K562 (cell line): Measurements from ENCODE around the gene PXK. TPM values are rescaled to one million over a fixed set of nuclear protein-coding genes. Genes with fewer than 3 reads are reported as not detected.
A peak's percentile ranks its signal among the peaks of the same experiment; 100 is the strongest.

ENCODE experiments used
- ATAC-seq: fragments of 200-7000 bp; cut with Tn5 transposase; 3 replicates; pipeline ENCODE4 v1.9.1; 2020; ENCODE audit warnings: moderate library complexity
- BruUV-seq: library from RNA; stranded (reverse); fragments of 400-500 nt; replicated peaks from 2 replicates; lab custom pipeline; 2021; lab: Mats Ljungman, UMichigan
- CTCF ChIA-PET: fragments of 300-600 bp; formaldehyde crosslinking; extraction: SDS; loops from one replicate; lab custom pipeline; 2021; ENCODE audit warnings: low intra/inter-chr PET ratio; lab: Yijun Ruan, JAX
- POLR2A ChIA-PET: fragments of 300-600, 350-650 bp; sonication (Branson Sonifier 250); formaldehyde crosslinking; extraction: SDS; loops from one replicate; lab custom pipeline; 2021; ENCODE audit warnings: antibody characterized with exemption, inconsistent platforms; lab: Yijun Ruan, JAX
- DNase-seq, 4 experiments: peaks; one replicate each; pipeline versions ENCODE4 v3.0.0 to v3.0.0-alpha.2; 2011 to 2018; ENCODE audit warnings: low spot score in 3 of 4, mixed read lengths in 3 of 4; ENCODE audit errors: extremely low read depth in 1 of 4
- FAIRE-seq: peaks from 2 replicates; lab custom pipeline; 2011; peaks lifted over from hg19 to GRCh38; lab: Jason Lieb, UNC
- H2AFZ ChIP-seq: 2 replicates; pipeline ENCODE4 v1.6.0; 2011; ENCODE audit warnings: low read depth, low read length, control low read depth, inconsistent platforms
- H3K27ac ChIP-seq: fragments of 200-600 bp; 3 replicates; pipeline ENCODE4 v1.8.0; 2011; ENCODE audit warnings: low read depth, mild to moderate bottlenecking, control low read depth, inconsistent platforms, low read length, moderate library complexity, mixed read lengths; ENCODE audit errors: extremely low read depth
- H3K27me3 ChIP-seq, 2 experiments: fragments of 300-600 bp in 1 of 2; 2 replicates in 1 of 2; 3 replicates in 1 of 2; pipeline versions ENCODE4 v1.6.0 to v1.8.0; 2011; ENCODE audit warnings: inconsistent platforms in 2 of 2, low read length in 2 of 2, mild to moderate bottlenecking in 1 of 2, mixed read lengths in 1 of 2, moderate library complexity in 1 of 2; ENCODE audit not compliant: control insufficient read depth in 2 of 2, insufficient read depth in 2 of 2
- H3K36me3 ChIP-seq: fragments of 300-600 bp; 3 replicates; pipeline ENCODE4 v1.8.0; 2011; ENCODE audit warnings: mild to moderate bottlenecking, low read length, inconsistent platforms; ENCODE audit not compliant: control insufficient read depth, insufficient read depth
- H3K4me1 ChIP-seq, 2 experiments: fragments of 200-600 bp in 1 of 2; replicated peaks in 1 of 2; 2 replicates in 1 of 2; 3 replicates in 1 of 2; pipeline versions ENCODE4 v1.5.1 to v1.8.0; 2011; ENCODE audit warnings: inconsistent platforms in 2 of 2, low read length in 2 of 2, mild to moderate bottlenecking in 1 of 2, mixed read lengths in 1 of 2, moderate library complexity in 1 of 2; ENCODE audit not compliant: control insufficient read depth in 2 of 2, insufficient read depth in 2 of 2
- H3K4me2 ChIP-seq: 2 replicates; pipeline ENCODE4 v1.6.1; 2011; ENCODE audit warnings: low read length, control low read depth, inconsistent platforms, mixed read lengths; ENCODE audit not compliant: insufficient read depth
- H3K4me3 ChIP-seq: fragments of 200-600 bp; sonication (generic), shearing (Covaris generic); 2 replicates; pipeline ENCODE4 v1.5.1; 2016; ENCODE audit warnings: control low read depth, inconsistent platforms
- H3K79me2 ChIP-seq: fragments of 200-600 bp; 3 replicates; pipeline ENCODE4 v1.8.0; 2011; ENCODE audit warnings: low read length, inconsistent platforms; ENCODE audit not compliant: control insufficient read depth, insufficient read depth
- H3K9ac ChIP-seq, 2 experiments: 2 replicates each; pipeline versions ENCODE4 v1.6.0 to v1.6.1; 2011; ENCODE audit warnings: low read depth in 2 of 2, low read length in 2 of 2, control low read depth in 1 of 2, inconsistent platforms in 1 of 2, mild to moderate bottlenecking in 1 of 2, mixed read lengths in 1 of 2; ENCODE audit not compliant: insufficient read depth in 1 of 2
- H3K9me1 ChIP-seq: one replicate; pipeline ENCODE4 v1.6.0; 2011; ENCODE audit warnings: inconsistent platforms, mild to moderate bottlenecking, low read length, moderate library complexity; ENCODE audit not compliant: control insufficient read depth, insufficient read depth
- H3K9me3 ChIP-seq: replicated peaks from 2 replicates; pipeline ENCODE4 v1.5.1; 2011; ENCODE audit warnings: low read depth, low read length, inconsistent platforms; ENCODE audit not compliant: control insufficient read depth, insufficient read depth
- H4K20me1 ChIP-seq: replicated peaks from 2 replicates; pipeline ENCODE4 v1.6.1; 2011; ENCODE audit warnings: low read length, inconsistent platforms, mixed read lengths; ENCODE audit not compliant: control insufficient read depth, insufficient read depth
- BDP1 ChIP-seq: IDR thresholded peaks from 3 replicates; pipeline ENCODE4 v1.6.1; 2011; ENCODE audit not compliant: insufficient read length, insufficient read depth
- ETV1 ChIP-seq: fragments of 450-650 bp; conservative IDR thresholded peaks from 2 replicates; pipeline ENCODE4 v1.6.1; 2016; ENCODE audit warnings: missing genetic modification characterization, control low read depth, low read depth, missing compliant biosample characterization
- GABPA ChIP-seq: fragments of 200-800 bp; sonication (Bioruptor generic); conservative IDR thresholded peaks from 2 replicates; pipeline ENCODE4 v1.6.1; 2016; ENCODE audit warnings: low read depth, missing genetic modification characterization, missing compliant biosample characterization
- HDAC3 ChIP-seq: fragments of 450-650 bp; IDR thresholded peaks from 2 replicates; pipeline ENCODE4 v1.6.1; 2018; ENCODE audit warnings: borderline replicate concordance, mild to moderate bottlenecking, moderate library complexity; ENCODE audit not compliant: partially characterized antibody
- HNRNPK ChIP-seq: fragments of 200-400 bp; formaldehyde crosslinking; IDR thresholded peaks from one replicate; pipeline ENCODE4 v1.6.1; 2018; ENCODE audit warnings: mild to moderate bottlenecking, low read depth, low read length; ENCODE audit not compliant: poor library complexity, severe bottlenecking
- SMAD3 ChIP-seq: fragments of 450-650 bp; formaldehyde crosslinking; conservative IDR thresholded peaks from 2 replicates; pipeline ENCODE4 v1.4.0; 2020; ENCODE audit warnings: mild to moderate bottlenecking
- TCF3 ChIP-seq: sonication (generic); formaldehyde crosslinking; IDR thresholded peaks from 2 replicates; pipeline ENCODE4 v1.4.0; 2020; ENCODE audit warnings: mild to moderate bottlenecking, missing genetic modification reagents
- ZNF347 ChIP-seq: fragments of 450-650 bp; formaldehyde crosslinking; IDR thresholded peaks from 2 replicates; pipeline ENCODE4 v1.4.0; 2020; ENCODE audit warnings: low read depth, mild to moderate bottlenecking, moderate library complexity
- ZNF507 ChIP-seq: conservative IDR thresholded peaks from 2 replicates; pipeline ENCODE4 v1.6.1; 2017; ENCODE audit warnings: missing genetic modification characterization, missing compliant biosample characterization
- ZSCAN29 ChIP-seq: fragments of 450-650 bp; IDR thresholded peaks from 2 replicates; pipeline ENCODE4 v1.6.1; 2017
- WGBS: fragments of 100-300 bp; shearing (Covaris generic); methylation state at CpG from one replicate; pipeline ENCODE4 v1.1.6; 2016; ENCODE audit warnings: low coverage, mixed read lengths; ENCODE audit not compliant: insufficient coverage; ENCODE audit errors: missing lambda C conversion rate; 5-methylcytosine and 5-hydroxymethylcytosine counted together
- in situ Hi-C: fragments of 300-500 bp; cut with MboI; formaldehyde crosslinking; loops from 4 replicates; pipeline ENCODE4 v1.15.0; 2018; ENCODE audit warnings: inconsistent platforms, mixed read lengths
- intact Hi-C: fragments of 100-400 bp; cut with micrococcal nuclease; formaldehyde crosslinking; loops from 2 replicates; pipeline ENCODE4 v1.14.2; 2022
- polyA plus RNA-seq, 8 experiments: library from polyadenylated mRNA; depleted of rRNA in 4 of 8; stranded (reverse) in 5 of 8; unstranded in 3 of 8; fragments of >200 nt; fragmentation: Nextera tagmentation in 2 of 8; fragmentation: Illumina TruSeq in 1 of 8; extraction: Ambion mirVana in 2 of 8; extraction: Trizol in 1 of 8; gene quantifications; 2 replicates each; pipeline versions ENCODE4 v1.2.1 to v1.2.3, GENCODE V29; 2011 to 2014; ENCODE audit warnings: inconsistent platforms in 1 of 8, missing spikeins in 1 of 8
- total RNA-seq, 7 experiments: library from RNA; depleted of rRNA in 6 of 7; stranded (reverse); fragments of >200 nt in 6 of 7; fragmentation: Illumina TruSeq in 2 of 7; extraction: Trizol in 2 of 7; gene quantifications; 2 replicates each; pipeline versions ENCODE4 v1.2.1 to v1.2.3, GENCODE V29; 2011 to 2021; ENCODE audit warnings: low replicate concordance in 1 of 7
- TF ChIP-seq, protein P1 (sequence below): sonication (generic); formaldehyde crosslinking; IDR thresholded peaks from 2 replicates; pipeline ENCODE4 v1.8.0; 2022; ENCODE audit warnings: mild to moderate bottlenecking, missing genetic modification reagents
- TF ChIP-seq, protein P2 (sequence below): fragments of 450-650 bp; IDR thresholded peaks from 2 replicates; pipeline ENCODE4 v1.6.1; 2016; ENCODE audit warnings: mild to moderate bottlenecking

PXK gene
- total and polyA plus RNA-seq, 9 of the 15 experiments (the other 6 are each of a cell fraction or from before 2014, with no cell fraction given) = 3.3 to 19.9 (median 11.3) TPM

DNA sequence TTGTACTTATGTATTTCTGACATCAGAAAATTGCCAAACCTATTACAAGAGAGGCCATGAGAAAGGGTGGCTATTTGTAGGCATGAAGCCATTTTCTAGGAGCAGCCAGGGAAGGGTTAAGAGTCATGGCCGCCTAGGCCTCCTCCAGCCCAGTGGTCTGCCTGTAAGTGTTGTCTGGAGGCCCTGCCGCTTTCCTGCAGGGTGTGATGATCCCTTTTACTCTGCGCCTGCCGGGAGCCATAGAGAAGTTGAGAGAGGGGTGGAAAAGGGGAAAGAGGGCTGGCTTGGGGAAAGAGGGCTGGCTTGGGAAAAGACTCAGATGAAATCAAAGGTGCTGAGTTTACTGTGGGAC lies 130.1 kb downstream of the PXK start:
- no peak overlapping the region for H2AFZ ChIP-seq
- in situ Hi-C loops = no loop called here
- TF ChIP-seq HDAC3 (no peak), ZSCAN29 (no peak)

DNA sequence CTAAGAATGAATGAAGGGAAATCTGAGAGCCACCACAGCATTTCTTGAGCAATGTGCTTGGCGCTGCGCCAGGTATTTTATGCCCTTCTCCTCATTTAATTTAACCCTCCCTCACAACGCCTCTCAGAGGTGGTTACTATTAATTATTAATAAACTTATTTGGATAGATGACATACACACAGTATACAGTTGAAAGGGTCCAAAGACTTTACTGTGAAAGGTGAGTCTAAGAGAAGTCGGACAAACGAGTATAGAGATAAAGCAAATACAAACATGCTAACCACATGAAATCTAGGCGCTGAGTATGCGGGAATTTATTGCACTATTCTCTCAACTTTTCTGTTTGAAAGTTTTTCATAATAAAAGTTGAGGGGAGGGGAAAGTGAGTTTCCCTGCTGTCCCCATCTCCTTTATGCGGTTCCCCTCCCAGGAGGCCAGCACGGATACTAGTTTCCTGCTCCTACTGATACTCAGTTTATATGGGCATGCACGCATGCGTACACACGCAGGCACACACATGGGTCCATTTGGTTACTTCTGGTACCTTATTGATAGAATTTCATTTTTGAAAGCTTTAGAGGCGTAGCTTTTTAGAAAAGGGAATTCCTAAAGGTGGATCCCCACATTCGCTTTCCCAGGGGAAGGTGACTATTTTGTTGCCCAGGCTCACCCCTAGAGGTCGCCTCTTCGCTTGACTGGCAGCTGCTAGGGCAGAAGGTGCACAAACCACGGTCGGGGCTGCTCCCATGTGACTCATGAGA lies 130.7 kb downstream of the PXK start:
- peak overlapping the region; percentile 75 for H2AFZ ChIP-seq
- H3K4me1 ChIP-seq = peaks cover 0 to 2% of the 10 kb centered on the region in 2 experiments; a peak in 1 of 5 replicates
- no TSS peak for BruUV-seq
- H3K27ac ChIP-seq = no peak overlapping the region
- in situ Hi-C loops (no loop called here), intact Hi-C loops (loop anchor here (1.0 kb wide), 1 partner anchor 69 kb away; no protein-coding TSS in a partner anchor)
- H3K27me3 ChIP-seq = 0 out of 5 replicates have a peak, but pooled peaks cover 0 to 2% of the 10 kb centered on the region in 2 experiments
- H3K36me3 ChIP-seq = no peaks in the 10 kb centered on the region
- H3K4me2 ChIP-seq = peak overlapping the region; percentile 34; the same call in 1 of the 2 replicates
- H3K9me1 ChIP-seq = no peaks in the 10 kb centered on the region
- H3K9me3 ChIP-seq = no peaks in the 10 kb centered on the region
- no peak overlapping the region for H3K9ac ChIP-seq
- DNase-seq (peak; percentile 67 to 75 (median 70)), ATAC-seq (peak; percentile 96), FAIRE-seq (peak; percentile 86)
- no peak overlapping the region for H3K4me3 ChIP-seq
- ChIA-PET CTCF (interaction anchor here (1.4 kb wide), 1 partner anchor 69 kb away, joined by 7 read pairs; no protein-coding TSS in a partner anchor), POLR2A (no interaction called here)
- WGBS = 17% methylated on average over 14 of the region's 18 CpGs
- H4K20me1 ChIP-seq = no peaks in the 10 kb centered on the region
- no peaks in the 10 kb centered on the region for H3K79me2 ChIP-seq
- TF ChIP-seq ZNF347 (CRISPR knock-in tag) (no peak), ETV1 (0 out of 2 replicates have a peak, but pooled peaks have one; percentile 6), ZNF507 (tag) (no peak), GABPA (no peak), BDP1 (no peak), TCF3 (CRISPR knock-in tag) (no peak), SMAD3 (CRISPR knock-in tag) (no peak), HNRNPK (no peak)
- TF ChIP-seq, protein P1, sequence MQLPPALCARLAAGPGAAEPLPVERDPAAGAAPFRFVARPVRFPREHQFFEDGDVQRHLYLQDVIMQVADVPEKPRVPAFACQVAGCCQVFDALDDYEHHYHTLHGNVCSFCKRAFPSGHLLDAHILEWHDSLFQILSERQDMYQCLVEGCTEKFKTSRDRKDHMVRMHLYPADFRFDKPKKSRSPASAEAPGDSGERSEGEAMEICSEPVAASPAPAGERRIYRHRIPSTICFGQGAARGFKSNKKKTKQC (CRISPR knock-in tag) = no peak
- TF ChIP-seq, protein P2, sequence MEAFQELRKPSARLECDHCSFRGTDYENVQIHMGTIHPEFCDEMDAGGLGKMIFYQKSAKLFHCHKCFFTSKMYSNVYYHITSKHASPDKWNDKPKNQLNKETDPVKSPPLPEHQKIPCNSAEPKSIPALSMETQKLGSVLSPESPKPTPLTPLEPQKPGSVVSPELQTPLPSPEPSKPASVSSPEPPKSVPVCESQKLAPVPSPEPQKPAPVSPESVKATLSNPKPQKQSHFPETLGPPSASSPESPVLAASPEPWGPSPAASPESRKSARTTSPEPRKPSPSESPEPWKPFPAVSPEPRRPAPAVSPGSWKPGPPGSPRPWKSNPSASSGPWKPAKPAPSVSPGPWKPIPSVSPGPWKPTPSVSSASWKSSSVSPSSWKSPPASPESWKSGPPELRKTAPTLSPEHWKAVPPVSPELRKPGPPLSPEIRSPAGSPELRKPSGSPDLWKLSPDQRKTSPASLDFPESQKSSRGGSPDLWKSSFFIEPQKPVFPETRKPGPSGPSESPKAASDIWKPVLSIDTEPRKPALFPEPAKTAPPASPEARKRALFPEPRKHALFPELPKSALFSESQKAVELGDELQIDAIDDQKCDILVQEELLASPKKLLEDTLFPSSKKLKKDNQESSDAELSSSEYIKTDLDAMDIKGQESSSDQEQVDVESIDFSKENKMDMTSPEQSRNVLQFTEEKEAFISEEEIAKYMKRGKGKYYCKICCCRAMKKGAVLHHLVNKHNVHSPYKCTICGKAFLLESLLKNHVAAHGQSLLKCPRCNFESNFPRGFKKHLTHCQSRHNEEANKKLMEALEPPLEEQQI = no peak

More for the DNA sequence above, 130.1 kb downstream of the PXK start:
- FAIRE-seq (no peak), DNase-seq (no peak), ATAC-seq (no peak)
- Histone ChIP-seq H3K9me3 (no peaks in the 10 kb centered on the region), H3K9me1 (no peaks in the 10 kb centered on the region), H3K4me3 (no peak overlapping the region), H3K27ac (no peak overlapping the region), H3K27me3 (0 out of 5 replicates have a peak, but pooled peaks cover 0 to 2% of the 10 kb centered on the region in 2 experiments), H3K79me2 (no peaks in the 10 kb centered on the region), H3K36me3 (no peaks in the 10 kb centered on the region), H3K4me2 (no peak overlapping the region), H4K20me1 (no peaks in the 10 kb centered on the region), H3K9ac (no peak overlapping the region), H3K4me1 (peaks cover 0 to 2% of the 10 kb centered on the region in 2 experiments; a peak in 1 of 5 replicates)
- WGBS = 50% methylated on average over 2 of the region's 4 CpGs
- intact Hi-C loops = loop anchor here (1.0 kb wide), 1 partner anchor 69 kb away; no protein-coding TSS in a partner anchor
- ChIA-PET POLR2A (no interaction called here), CTCF (interaction anchor here (1.4 kb wide), 1 partner anchor 70 kb away, joined by 7 read pairs; no protein-coding TSS in a partner anchor)
- BruUV-seq = no TSS peak
